ENCODE measurements around the gene OR2Z1.

DNA sequence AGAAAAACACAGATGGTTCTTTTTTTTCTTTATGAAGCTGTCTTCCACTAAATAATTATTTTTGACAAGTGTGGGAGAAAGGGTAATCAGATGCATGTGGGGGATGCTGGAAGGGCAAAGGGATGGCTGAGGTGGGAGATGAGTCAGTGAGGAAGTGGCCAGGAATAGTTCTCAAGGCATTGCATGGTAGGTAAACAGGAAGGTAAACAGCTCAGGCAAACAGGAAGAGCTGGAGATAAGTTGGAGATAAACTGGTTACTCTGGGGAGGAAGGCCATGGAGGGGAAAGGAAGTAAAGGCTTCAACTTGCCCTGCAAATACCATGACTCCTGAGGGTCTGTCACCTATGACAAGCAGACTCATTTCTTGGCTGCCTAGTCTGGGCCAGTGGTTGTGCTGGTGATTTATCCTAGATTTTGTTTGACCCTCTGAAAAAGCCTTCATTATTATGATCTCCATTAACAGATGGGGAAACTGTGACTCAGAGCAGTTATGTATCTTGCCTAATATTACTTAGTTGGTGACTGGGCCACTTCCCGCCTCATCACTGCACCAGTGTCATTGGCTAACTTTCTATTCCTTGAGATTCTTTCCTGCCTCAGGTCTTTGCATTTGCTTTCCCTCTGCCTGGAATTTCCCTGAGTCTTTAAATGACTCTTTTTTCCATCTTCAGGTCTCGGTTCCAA, 39.9 kb upstream of the OR2Z1 start:
- TF ChIP-seq, protein P1, sequence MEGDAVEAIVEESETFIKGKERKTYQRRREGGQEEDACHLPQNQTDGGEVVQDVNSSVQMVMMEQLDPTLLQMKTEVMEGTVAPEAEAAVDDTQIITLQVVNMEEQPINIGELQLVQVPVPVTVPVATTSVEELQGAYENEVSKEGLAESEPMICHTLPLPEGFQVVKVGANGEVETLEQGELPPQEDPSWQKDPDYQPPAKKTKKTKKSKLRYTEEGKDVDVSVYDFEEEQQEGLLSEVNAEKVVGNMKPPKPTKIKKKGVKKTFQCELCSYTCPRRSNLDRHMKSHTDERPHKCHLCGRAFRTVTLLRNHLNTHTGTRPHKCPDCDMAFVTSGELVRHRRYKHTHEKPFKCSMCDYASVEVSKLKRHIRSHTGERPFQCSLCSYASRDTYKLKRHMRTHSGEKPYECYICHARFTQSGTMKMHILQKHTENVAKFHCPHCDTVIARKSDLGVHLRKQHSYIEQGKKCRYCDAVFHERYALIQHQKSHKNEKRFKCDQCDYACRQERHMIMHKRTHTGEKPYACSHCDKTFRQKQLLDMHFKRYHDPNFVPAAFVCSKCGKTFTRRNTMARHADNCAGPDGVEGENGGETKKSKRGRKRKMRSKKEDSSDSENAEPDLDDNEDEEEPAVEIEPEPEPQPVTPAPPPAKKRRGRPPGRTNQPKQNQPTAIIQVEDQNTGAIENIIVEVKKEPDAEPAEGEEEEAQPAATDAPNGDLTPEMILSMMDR (IDR thresholded peaks at IDR 0.05; ENCODE audit: low read depth, low read length), result no peak
- TF ChIP-seq EZH2phosphoT487 (IDR thresholded peaks at IDR 0.05; ENCODE audit: low read depth), result no peak
